Mammary epithelial cell (primary cell): Measurements from ENCODE around the gene UVRAG.

ENCODE experiments used
- CTCF ChIP-seq, 2 donors: IDR thresholded peaks in 1 of 2; conservative IDR thresholded peaks in 1 of 2; 2 replicates each; pipeline ENCODE4 v1.5.1; 2011 to 2012; ENCODE audit warnings: inconsistent platforms in 2 of 2, low read length in 2 of 2, mild to moderate bottlenecking in 2 of 2, control low read depth in 1 of 2, low read depth in 1 of 2; ENCODE audit not compliant: insufficient read depth in 1 of 2; ENCODE audit errors: extremely low read depth in 1 of 2
- EZH2 ChIP-seq: IDR thresholded peaks from 2 replicates; pipeline ENCODE4 v1.6.1; 2012; ENCODE audit warnings: low read length, inconsistent platforms, borderline replicate concordance

- TF ChIP-seq CTCF (conservative IDR thresholded peaks at IDR 0.05 in 1 of 2, IDR thresholded peaks at IDR 0.05 in 1 of 2; ENCODE audit: extremely low read depth in 1 of 2, insufficient read depth in 1 of 2, low read depth in 1 of 2, low read length in 2 of 2) (no peak), EZH2 (no peak)
Observed at GRCh38 chr11:76104285-76104684, 289.3 kb downstream of the UVRAG start.
